ENCODE results near the gene ENTPD2.
"Not testable (repeated sequence)": the region's sequence is repeated elsewhere in the genome, so short reads cannot be mapped to it uniquely, and the experiment has no call there.

The ENTPD2 gene

GRCh38 chr9:137008312-137008711 is 45.5 kb downstream of the ENTPD2 start:
- Histone ChIP-seq H3K27ac (peak overlapping the region; percentile 29; the same call in 1 of the 2 replicates), H3K4me3 (ENCODE audit: low read depth, low read length) (no peak overlapping the region), H3K9me3 (ENCODE audit: severe bottlenecking) (peaks cover 2% of the 10 kb centered on the region), H3K36me3 (peaks cover 14% of the 10 kb centered on the region), H3K27me3 (ENCODE audit: insufficient read depth, low read depth, severe bottlenecking) (no peaks in the 10 kb centered on the region)
- DNase-seq: no peak
- no peak for TF ChIP-seq CTCF (IDR thresholded peaks at IDR 0.05; ENCODE audit: low read depth, low read length)

- DNase-seq: peak; percentile 58
Measured at GRCh38 chr9:137007816-137008270, 46.0 kb downstream of the ENTPD2 start.

GRCh38 chr9:137007108-137007815 is 46.6 kb downstream of the ENTPD2 start:
- H3K27me3 ChIP-seq (ENCODE audit: insufficient read depth, low read depth, severe bottlenecking): no peaks in the 10 kb centered on the region
- peaks cover 11% of the 10 kb centered on the region for H3K36me3 ChIP-seq
- no peak for DNase-seq
- H3K9me3 ChIP-seq (ENCODE audit: severe bottlenecking): peaks cover 2% of the 10 kb centered on the region
- H3K4me3 ChIP-seq (ENCODE audit: low read depth, low read length): no peak overlapping the region
- TF ChIP-seq CTCF (IDR thresholded peaks at IDR 0.05; ENCODE audit: low read depth, low read length): no peak
- peak overlapping the region; percentile 62 for H3K27ac ChIP-seq

More at GRCh38 chr9:137007816-137008270, 46.0 kb downstream of the ENTPD2 start:
- peak overlapping the region; percentile 62 for H3K27ac ChIP-seq
- TF ChIP-seq CTCF (IDR thresholded peaks at IDR 0.05; ENCODE audit: low read depth, low read length): no peak
- no peak overlapping the region for H3K4me3 ChIP-seq (ENCODE audit: low read depth, low read length)
- peaks cover 2% of the 10 kb centered on the region for H3K9me3 ChIP-seq (ENCODE audit: severe bottlenecking)
- H3K27me3 ChIP-seq (ENCODE audit: insufficient read depth, low read depth, severe bottlenecking): no peaks in the 10 kb centered on the region
- H3K36me3 ChIP-seq: peaks cover 14% of the 10 kb centered on the region

GRCh38 chr9:137006116-137007003 is 47.5 kb downstream of the ENTPD2 start:
- Histone ChIP-seq H3K27me3 (ENCODE audit: insufficient read depth, low read depth, severe bottlenecking) (no peaks in the 10 kb centered on the region), H3K9me3 (ENCODE audit: severe bottlenecking) (peaks cover 2% of the 10 kb centered on the region), H3K27ac (no peak overlapping the region), H3K36me3 (peaks cover 7% of the 10 kb centered on the region), H3K4me3 (ENCODE audit: low read depth, low read length) (no peak overlapping the region)
- TF ChIP-seq CTCF (IDR thresholded peaks at IDR 0.05; ENCODE audit: low read depth, low read length): no peak
- no peak for DNase-seq

- not testable (repeated sequence) for H3K27ac ChIP-seq; H3K4me3 ChIP-seq (ENCODE audit: low read depth, low read length); H3K27me3 ChIP-seq (ENCODE audit: insufficient read depth, low read depth, severe bottlenecking); H3K9me3 ChIP-seq (ENCODE audit: severe bottlenecking); H3K36me3 ChIP-seq
- peak; percentile 32; the same call in 1 of the 2 replicates for TF ChIP-seq CTCF (IDR thresholded peaks at IDR 0.05; ENCODE audit: low read depth, low read length)
- DNase-seq: peak; percentile 55
Measured at GRCh38 chr9:137004285-137004684, 49.6 kb downstream of the ENTPD2 start.

Measured in WERI-Rb-1 (cell line).